GM18873 (cell line): Measurements from ENCODE around the gene TSPAN16.

ENCODE experiments used
- ATAC-seq: cut with Tn5 transposase; IDR thresholded peaks from one replicate; pipeline ENCODE4 v1.9.1; 2021; ENCODE audit warnings: mild to moderate bottlenecking, moderate library complexity, moderate number of reproducible peaks; ENCODE audit not compliant: unreplicated experiment, low FRiP score

The TSPAN16 gene

DNA sequence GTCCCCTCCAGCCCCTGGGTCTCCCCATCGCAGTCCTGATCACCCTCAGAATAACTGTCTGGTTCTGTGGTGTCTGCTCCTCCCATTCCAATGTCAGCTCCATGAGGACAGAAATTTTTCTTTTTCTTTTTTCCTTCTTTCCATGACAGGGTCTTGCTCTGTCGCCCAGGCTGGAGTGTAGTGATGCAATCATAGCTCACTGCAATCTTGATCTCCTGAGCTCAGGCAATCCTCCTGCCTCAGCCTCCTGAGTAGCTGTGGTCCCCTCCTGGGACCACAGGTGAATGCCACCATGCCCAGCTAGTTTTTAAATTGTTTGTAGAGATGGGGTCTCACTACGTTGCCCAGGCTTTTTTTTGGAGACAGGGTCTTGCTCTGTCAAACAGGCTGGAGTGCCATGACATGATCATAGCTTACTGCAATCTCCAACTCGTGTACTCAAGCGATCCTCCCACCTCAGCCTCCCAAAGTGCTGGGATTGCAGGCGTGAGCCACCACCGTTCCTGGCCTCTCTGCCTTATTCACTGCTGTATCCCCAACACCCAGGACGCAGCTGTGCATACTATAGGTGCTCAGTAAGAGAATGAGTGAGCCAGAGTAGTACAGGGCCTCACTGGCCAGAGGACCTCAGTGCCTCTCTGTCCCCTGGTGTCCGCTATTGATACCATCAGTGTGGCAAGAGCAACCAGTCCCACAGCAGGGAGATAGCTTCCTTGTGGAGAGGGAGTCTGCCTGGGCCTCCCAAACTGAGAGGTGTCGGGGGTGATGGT lies 28.5 kb upstream of the TSPAN16 start:
- no peak for ATAC-seq

GRCh38 chr19:11268783-11269267 lies 27.1 kb upstream of the TSPAN16 start:
- no peak for ATAC-seq

DNA sequence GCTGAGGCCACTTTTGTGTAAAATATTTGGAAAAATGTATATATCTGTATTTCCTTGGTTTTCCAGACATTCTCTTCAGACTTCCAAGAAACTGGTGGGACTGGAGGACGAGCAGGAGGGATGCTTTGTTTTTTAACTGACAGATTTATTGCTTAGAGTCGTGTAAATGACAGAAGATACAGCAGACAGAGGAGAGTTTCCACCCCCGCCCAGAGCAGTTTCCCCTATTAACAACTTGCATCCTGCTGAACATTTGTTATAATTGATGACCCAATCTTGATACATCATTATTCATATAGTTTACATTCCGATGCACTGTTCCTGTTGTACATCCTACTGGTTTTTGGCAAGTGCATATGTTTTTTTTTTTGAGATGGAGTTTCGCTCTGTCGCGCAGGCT lies 26.6 kb upstream of the TSPAN16 start:
- no peak for ATAC-seq

- no peak for ATAC-seq
These were observed 22.7 kb upstream of the TSPAN16 start for GRCh38 chr19:11273296-11273695.

DNA sequence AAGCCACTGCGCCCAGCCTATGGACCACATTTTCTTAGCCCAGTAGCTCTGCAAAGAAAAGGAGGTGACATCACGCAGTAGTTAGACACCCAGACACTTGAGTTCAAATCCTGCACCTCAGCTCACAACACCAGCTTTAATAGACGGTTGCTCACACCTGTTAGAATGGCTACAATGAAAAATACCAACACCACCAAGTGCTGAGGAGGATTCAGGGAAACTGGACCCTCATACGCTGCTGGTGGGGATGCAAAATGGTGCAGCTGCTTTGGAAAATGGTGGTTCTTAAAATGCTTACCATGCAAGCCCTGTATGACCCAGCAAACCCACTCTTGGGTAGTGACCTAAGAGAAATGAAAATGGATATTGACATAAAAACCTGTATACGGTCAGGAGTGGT lies 22.0 kb upstream of the TSPAN16 start:
- ATAC-seq, result no peak

DNA sequence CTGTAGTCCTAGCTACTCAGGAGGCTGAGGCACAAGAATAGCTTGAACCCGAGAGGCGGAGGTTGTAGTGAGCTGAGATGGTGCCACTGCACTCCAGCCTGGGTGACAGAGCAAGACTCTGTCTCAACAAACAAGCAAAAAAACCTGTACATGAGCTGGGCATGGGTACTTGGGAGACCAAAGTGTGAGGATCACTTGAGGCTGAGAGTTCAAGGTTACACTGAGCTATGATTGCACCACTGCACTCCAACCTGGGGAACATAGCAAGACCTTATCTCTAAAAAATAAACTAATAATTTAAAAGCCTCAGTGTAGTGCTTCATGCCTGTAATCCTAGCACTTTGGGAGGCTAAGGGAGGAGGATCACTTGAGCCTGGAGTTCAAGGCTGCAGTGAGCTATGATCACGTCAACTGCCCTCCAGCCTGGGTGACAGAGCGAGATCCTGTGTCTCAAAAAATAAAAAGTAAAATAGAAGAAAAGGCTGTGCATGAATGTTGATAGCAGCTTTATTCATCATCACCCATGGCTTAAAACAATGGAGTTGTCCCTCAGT lies 21.4 kb upstream of the TSPAN16 start:
- no peak for ATAC-seq

DNA sequence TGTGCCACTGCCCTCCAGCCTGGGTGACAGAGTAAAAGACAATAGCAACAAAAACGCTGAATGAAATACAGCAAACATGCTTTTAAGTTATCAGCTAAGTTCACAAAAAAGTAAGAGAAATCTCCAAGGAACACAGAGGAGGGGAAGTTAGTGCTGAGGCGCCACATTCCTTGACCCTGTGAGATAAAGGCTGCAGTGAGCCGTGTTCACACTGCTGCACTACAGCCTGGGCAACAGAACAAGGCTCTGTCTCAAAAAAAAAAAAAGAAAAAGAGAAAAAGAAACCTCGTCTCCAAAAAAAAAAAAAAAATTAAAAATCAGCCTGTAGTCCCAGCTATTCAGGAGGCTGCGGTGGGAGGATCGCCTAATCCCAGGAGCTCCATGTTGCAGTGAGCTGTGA lies 17.3 kb upstream of the TSPAN16 start:
- ATAC-seq, result no peak

DNA sequence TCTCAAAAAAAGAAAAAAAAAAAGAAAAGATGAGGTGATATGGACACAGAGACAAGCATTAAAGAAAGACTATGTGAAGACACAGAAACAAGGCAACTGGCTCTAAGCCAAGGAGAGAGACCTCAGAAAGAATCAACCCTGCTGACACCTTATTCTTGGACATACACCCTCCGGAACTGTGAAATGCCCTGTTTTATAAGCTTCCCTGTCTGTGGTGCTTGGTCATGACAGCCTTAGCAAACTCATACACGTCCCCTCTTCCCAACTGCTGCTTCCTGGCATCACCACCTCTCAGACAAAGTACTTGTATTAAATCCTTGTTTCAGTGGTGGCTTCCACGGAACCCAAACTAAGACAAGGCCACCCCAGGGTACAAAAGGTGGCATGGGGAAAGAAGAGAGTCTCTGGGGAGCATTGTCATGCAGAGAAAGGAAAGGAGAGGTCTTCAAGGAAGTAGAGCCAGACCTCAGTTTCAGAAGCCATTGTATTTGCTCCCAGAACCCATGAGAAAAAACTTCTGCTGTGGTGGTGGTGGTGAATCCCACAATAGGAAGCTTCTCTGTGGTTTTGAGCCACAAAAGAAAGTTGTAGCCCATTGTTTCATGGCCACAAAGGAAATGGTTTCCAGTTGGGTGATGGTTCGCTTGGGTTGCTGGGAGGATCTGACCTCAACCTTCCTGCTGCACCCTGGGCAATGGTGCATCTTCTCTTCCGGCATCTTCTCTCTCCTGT lies 16.3 kb upstream of the TSPAN16 start:
- ATAC-seq, result no peak

DNA sequence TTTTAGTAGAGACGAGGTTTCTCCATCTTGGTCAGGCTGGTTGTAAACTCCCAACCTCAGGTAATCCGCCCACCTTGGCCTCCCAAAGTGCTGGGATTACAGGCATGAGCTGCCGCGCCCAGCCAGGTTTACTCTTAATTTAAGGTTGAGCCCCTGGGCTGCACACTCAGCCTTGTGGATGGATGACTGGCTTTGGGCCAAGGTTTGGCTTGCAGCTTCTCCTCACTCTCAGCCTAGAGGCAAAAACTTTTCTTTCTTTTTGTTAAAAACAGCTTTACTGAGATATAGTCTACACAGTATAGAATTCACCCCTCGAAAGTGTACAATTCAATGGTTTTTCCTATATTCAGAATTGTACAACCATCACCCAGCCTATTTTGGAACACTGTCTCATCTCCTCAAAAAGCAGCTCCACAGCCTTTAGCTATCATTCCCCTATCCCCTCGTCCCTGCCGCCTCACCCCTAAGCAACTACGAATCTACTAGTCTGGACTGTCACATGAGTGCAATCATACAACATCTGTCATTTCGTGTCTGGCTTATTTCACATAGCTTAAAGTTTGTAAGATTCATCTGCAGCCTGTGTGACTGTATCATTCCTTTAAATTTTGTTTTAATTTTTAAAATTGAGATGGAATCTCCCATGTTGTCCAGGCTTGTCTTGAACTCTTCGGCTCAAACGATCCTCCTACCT lies 14.5 kb upstream of the TSPAN16 start:
- no peak for ATAC-seq

DNA sequence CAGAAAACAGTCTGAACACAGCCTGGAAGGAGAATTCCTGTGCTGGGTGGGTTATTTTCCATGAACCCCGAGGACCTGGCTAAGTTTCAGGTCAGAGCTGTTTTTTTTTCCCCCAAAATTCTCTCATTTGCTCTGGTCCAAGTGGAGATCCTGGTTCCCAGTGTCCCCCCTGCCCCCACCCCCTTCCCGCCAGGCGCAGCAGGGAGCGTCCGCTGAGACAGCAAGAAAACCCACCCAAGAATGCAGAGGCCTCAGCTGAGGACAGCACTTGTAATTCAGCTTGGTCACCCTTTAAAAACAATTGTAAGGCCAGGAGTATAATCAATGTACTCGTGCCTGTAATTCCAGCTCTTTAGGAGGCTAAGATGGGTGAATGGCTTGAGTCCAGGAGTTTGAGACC lies 11.4 kb upstream of the TSPAN16 start:
- ATAC-seq, result no peak

DNA sequence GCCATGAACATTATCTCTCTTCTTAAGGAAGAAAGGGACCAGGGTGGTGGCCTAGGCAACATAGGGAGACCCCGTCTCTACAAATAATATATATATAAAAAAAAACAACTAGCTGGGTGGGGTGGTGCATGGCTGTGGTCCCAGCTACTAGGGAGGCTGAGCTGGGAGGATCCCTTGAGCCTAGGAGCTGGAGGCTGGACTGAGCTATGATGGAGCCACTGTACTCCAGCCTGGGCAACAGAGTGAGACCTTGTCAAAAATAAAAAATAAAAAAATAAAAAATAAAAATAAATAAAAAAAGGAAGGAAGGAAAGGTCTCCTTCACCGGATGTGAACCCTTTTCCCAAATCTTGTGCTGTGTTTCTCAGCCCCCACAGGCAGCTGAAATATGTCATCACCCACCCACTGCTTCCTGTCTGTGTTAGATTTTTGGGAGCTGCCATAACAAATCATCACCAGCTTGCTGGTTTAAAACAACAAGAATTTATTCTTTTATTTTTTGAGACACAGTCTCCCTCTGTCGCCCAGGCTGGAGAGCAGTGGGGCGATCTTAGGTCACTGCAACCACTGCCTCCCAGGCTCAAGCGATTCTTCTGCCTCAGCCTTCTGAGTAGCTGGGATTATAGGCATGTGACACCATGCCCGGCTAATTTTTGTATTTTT lies 9.5 kb upstream of the TSPAN16 start:
- no peak for ATAC-seq

- no peak for ATAC-seq
These were observed 7.6 kb upstream of the TSPAN16 start for GRCh38 chr19:11288349-11288748.

DNA sequence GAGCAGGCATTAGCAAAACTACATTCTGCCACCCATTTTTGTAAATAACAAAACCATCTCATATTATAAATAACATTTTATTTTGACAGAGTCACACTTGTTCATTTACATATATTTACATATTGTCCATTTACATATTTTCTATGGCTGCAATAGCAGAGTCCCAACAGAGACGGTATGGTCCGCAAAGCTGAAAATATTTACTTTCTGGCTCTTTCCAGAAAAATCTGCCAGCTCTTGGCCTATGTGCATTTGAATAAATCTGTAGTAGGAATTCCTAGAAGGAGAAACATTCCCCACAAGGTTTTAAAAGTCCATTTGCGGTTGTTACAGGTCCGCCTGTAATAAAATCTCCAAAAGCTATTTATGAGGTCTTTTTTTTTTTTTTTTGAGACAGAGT lies 5.7 kb upstream of the TSPAN16 start:
- no peak for ATAC-seq

GRCh38 chr19:11291415-11291814 lies 4.5 kb upstream of the TSPAN16 start:
- ATAC-seq, result no peak

DNA sequence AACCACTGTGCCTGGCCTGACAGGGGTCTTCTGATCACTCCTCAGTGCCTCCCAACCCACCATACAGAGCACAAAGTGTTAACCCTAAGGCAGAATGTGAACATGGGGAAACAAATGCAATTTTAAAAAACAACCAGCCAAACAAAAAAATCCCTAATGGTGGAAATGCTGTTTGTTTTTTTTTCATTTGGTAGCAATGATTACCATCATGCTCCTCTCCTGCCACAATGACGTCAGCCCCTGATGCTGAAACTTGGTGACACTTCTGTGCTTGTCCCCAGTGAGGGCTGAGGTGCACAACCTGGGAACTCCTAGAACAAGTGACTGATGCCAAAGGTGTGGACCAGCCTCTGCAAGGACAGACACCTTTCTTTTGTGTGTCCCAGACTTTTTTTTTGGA lies 4.0 kb upstream of the TSPAN16 start:
- ATAC-seq, result no peak

DNA sequence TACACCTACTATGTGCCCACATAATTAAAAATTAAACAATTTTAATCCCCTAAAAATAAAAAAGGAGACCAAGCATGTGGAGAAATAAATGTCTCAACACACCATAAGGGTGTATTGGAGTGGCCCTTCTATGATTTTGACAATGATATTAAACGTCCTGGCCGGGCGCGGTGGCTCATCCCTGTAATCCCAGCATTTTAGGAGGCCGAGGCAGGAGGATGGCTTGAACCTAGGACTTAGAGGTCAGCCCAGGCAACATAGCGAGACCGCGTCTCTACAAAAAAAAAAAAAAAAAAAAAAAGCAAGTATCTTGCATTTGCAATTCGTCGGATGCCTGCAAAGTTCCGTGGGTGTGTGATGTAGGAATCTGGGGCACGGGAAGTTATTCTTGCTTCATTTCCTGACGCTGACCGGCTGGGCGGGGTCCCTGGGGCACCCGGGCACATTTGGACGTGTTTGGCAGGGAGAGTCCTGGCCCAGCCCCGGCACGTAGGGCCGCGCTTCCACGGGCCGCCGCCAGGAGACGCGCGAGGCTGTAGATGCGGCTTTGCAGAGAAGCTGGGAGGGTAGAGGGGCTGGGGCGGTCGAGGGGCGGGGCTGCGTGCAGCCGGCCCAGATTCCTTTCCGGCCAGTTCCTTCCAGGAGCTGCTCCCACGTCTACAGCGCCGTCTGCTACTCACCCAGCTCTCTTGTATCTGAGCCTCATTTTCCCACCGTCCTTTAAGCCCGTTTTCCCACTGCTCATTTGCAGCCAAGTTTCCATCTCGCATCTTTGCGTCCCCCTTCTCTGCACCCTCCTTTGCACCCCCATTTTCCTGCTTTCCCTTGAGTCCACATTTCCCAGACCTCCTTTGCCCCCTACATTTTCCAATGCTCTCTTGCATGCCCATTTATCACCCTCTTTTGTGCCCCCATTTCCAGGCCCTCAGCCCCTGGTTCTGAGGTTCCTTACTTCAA lies 2.2 kb upstream of the TSPAN16 start:
- ATAC-seq, result no peak

DNA sequence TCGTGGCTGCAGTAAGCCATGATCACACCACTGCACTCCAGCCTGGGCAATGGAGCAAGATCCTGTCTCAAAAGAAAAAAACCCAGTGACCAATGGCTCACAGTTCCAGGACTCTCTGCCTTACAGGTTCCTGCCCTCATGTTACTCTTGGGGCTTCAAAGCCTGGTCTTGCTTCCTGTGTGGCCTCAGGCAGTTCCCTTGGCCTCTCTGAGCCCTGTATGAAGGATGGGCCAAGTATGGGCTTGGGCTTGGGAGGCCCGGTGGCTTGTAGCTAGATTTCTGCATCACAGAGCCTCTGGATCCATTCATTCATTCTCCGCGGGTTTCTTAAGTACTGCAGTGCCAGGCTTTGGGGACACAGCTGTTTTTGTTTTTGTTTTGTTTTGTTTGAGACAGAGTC lies 780 bp upstream of the TSPAN16 start:
- ATAC-seq, result no peak

- ATAC-seq, result no peak
These were observed 304 bp downstream of the TSPAN16 start for GRCh38 chr19:11296264-11296663.
